Activated T-helper 1 cell treated with Interleukin-2 at 50 U/mL for 16 hours (primary cell): ENCODE data around the gene CTBP2.

Experiments
- DNase-seq: peaks from one replicate; pipeline ENCODE4 v3.0.0-alpha.2; 2020; ENCODE audit warnings: low read depth

Gene CTBP2

GRCh38 chr10:125041856-125042506 is 118.4 kb downstream of the CTBP2 start:
- no peak for DNase-seq

GRCh38 chr10:125039354-125039769 is 121.0 kb downstream of the CTBP2 start:
- DNase-seq: no peak

- no peak for DNase-seq
Observed at GRCh38 chr10:125038637-125039036, 121.7 kb downstream of the CTBP2 start.

- DNase-seq: no peak
Observed at GRCh38 chr10:125037145-125037877, 123.1 kb downstream of the CTBP2 start.

- no peak for DNase-seq
Observed at GRCh38 chr10:125035588-125036295, 124.6 kb downstream of the CTBP2 start.

- DNase-seq: no peak
Observed at GRCh38 chr10:125035136-125035535, 125.2 kb downstream of the CTBP2 start.

GRCh38 chr10:125034675-125035074 is 125.7 kb downstream of the CTBP2 start:
- DNase-seq: no peak

- DNase-seq: no peak
Observed at GRCh38 chr10:125033146-125033924, 127.0 kb downstream of the CTBP2 start.

GRCh38 chr10:125032474-125033020 is 127.8 kb downstream of the CTBP2 start:
- DNase-seq: no peak

- no peak for DNase-seq
Observed at GRCh38 chr10:125030567-125031197, 129.7 kb downstream of the CTBP2 start.

- no peak for DNase-seq
Observed at GRCh38 chr10:125029584-125030242, 130.7 kb downstream of the CTBP2 start.

- no peak for DNase-seq
Observed at GRCh38 chr10:125027871-125028869, 132.2 kb downstream of the CTBP2 start.

- no peak for DNase-seq
Observed at GRCh38 chr10:125026974-125027735, 133.2 kb downstream of the CTBP2 start.

- DNase-seq: no peak
Observed at GRCh38 chr10:125026036-125026931, 134.1 kb downstream of the CTBP2 start.

GRCh38 chr10:125025341-125025740 is 135.0 kb downstream of the CTBP2 start:
- no peak for DNase-seq

- no peak for DNase-seq
Observed at GRCh38 chr10:125024497-125025234, 135.7 kb downstream of the CTBP2 start.

GRCh38 chr10:125023862-125024496 is 136.4 kb downstream of the CTBP2 start:
- DNase-seq: no peak
